K562 (cell line): ENCODE measurements around the gene DIAPH1. TPM values are rescaled to one million over a fixed set of nuclear protein-coding genes. Genes with fewer than 3 reads are reported as not detected.

Experiments used
- ATAC-seq: fragments of 200-7000 bp; cut with Tn5 transposase; 3 replicates; pipeline ENCODE4 v1.9.1; 2020; ENCODE audit warnings: moderate library complexity
- BruUV-seq: library from RNA; stranded (reverse); fragments of 400-500 nt; replicated peaks from 2 replicates; lab custom pipeline; 2021; lab: Mats Ljungman, UMichigan
- CTCF ChIA-PET: fragments of 300-600 bp; formaldehyde crosslinking; extraction: SDS; loops from one replicate; lab custom pipeline; 2021; ENCODE audit warnings: low intra/inter-chr PET ratio; lab: Yijun Ruan, JAX
- POLR2A ChIA-PET: fragments of 300-600, 350-650 bp; sonication (Branson Sonifier 250); formaldehyde crosslinking; extraction: SDS; loops from one replicate; lab custom pipeline; 2021; ENCODE audit warnings: antibody characterized with exemption, inconsistent platforms; lab: Yijun Ruan, JAX
- DNase-seq, 4 experiments: peaks; one replicate each; pipeline versions ENCODE4 v3.0.0 to v3.0.0-alpha.2; 2011 to 2018; ENCODE audit warnings: low spot score in 3 of 4, mixed read lengths in 3 of 4; ENCODE audit errors: extremely low read depth in 1 of 4
- FAIRE-seq: peaks from 2 replicates; lab custom pipeline; 2011; peaks lifted over from hg19 to GRCh38; lab: Jason Lieb, UNC
- H2AFZ ChIP-seq: 2 replicates; pipeline ENCODE4 v1.6.0; 2011; ENCODE audit warnings: low read depth, low read length, control low read depth, inconsistent platforms
- H3K27ac ChIP-seq: fragments of 200-600 bp; 3 replicates; pipeline ENCODE4 v1.8.0; 2011; ENCODE audit warnings: low read depth, mild to moderate bottlenecking, control low read depth, inconsistent platforms, low read length, moderate library complexity, mixed read lengths; ENCODE audit errors: extremely low read depth
- H3K27me3 ChIP-seq, 2 experiments: fragments of 300-600 bp in 1 of 2; 2 replicates in 1 of 2; 3 replicates in 1 of 2; pipeline versions ENCODE4 v1.6.0 to v1.8.0; 2011; ENCODE audit warnings: inconsistent platforms in 2 of 2, low read length in 2 of 2, mild to moderate bottlenecking in 1 of 2, mixed read lengths in 1 of 2, moderate library complexity in 1 of 2; ENCODE audit not compliant: control insufficient read depth in 2 of 2, insufficient read depth in 2 of 2
- H3K36me3 ChIP-seq: fragments of 300-600 bp; 3 replicates; pipeline ENCODE4 v1.8.0; 2011; ENCODE audit warnings: mild to moderate bottlenecking, low read length, inconsistent platforms; ENCODE audit not compliant: control insufficient read depth, insufficient read depth
- H3K4me1 ChIP-seq, 2 experiments: fragments of 200-600 bp in 1 of 2; replicated peaks in 1 of 2; 2 replicates in 1 of 2; 3 replicates in 1 of 2; pipeline versions ENCODE4 v1.5.1 to v1.8.0; 2011; ENCODE audit warnings: inconsistent platforms in 2 of 2, low read length in 2 of 2, mild to moderate bottlenecking in 1 of 2, mixed read lengths in 1 of 2, moderate library complexity in 1 of 2; ENCODE audit not compliant: control insufficient read depth in 2 of 2, insufficient read depth in 2 of 2
- H3K4me2 ChIP-seq: 2 replicates; pipeline ENCODE4 v1.6.1; 2011; ENCODE audit warnings: low read length, control low read depth, inconsistent platforms, mixed read lengths; ENCODE audit not compliant: insufficient read depth
- H3K4me3 ChIP-seq: fragments of 200-600 bp; sonication (generic), shearing (Covaris generic); 2 replicates; pipeline ENCODE4 v1.5.1; 2016; ENCODE audit warnings: control low read depth, inconsistent platforms
- H3K79me2 ChIP-seq: fragments of 200-600 bp; 3 replicates; pipeline ENCODE4 v1.8.0; 2011; ENCODE audit warnings: low read length, inconsistent platforms; ENCODE audit not compliant: control insufficient read depth, insufficient read depth
- H3K9ac ChIP-seq, 2 experiments: 2 replicates each; pipeline versions ENCODE4 v1.6.0 to v1.6.1; 2011; ENCODE audit warnings: low read depth in 2 of 2, low read length in 2 of 2, control low read depth in 1 of 2, inconsistent platforms in 1 of 2, mild to moderate bottlenecking in 1 of 2, mixed read lengths in 1 of 2; ENCODE audit not compliant: insufficient read depth in 1 of 2
- H3K9me1 ChIP-seq: one replicate; pipeline ENCODE4 v1.6.0; 2011; ENCODE audit warnings: inconsistent platforms, mild to moderate bottlenecking, low read length, moderate library complexity; ENCODE audit not compliant: control insufficient read depth, insufficient read depth
- H3K9me3 ChIP-seq: replicated peaks from 2 replicates; pipeline ENCODE4 v1.5.1; 2011; ENCODE audit warnings: low read depth, low read length, inconsistent platforms; ENCODE audit not compliant: control insufficient read depth, insufficient read depth
- H4K20me1 ChIP-seq: replicated peaks from 2 replicates; pipeline ENCODE4 v1.6.1; 2011; ENCODE audit warnings: low read length, inconsistent platforms, mixed read lengths; ENCODE audit not compliant: control insufficient read depth, insufficient read depth
- ARID2 ChIP-seq: fragments of 450-650 bp; IDR thresholded peaks from 2 replicates; pipeline ENCODE4 v1.6.1; 2017; ENCODE audit warnings: antibody characterized with exemption, mild to moderate bottlenecking
- HDAC3 ChIP-seq: fragments of 450-650 bp; IDR thresholded peaks from 2 replicates; pipeline ENCODE4 v1.6.1; 2018; ENCODE audit warnings: borderline replicate concordance, mild to moderate bottlenecking, moderate library complexity; ENCODE audit not compliant: partially characterized antibody
- MEIS2 ChIP-seq: fragments of 450-650 bp; IDR thresholded peaks from 2 replicates; pipeline ENCODE4 v1.6.1; 2014; ENCODE audit warnings: mild to moderate bottlenecking; ENCODE audit not compliant: partially characterized antibody
- MYC ChIP-seq, 2 experiments: fragments of 250-450 bp in 1 of 2; sonication (Bioruptor Pico) in 1 of 2; IDR thresholded peaks; 2 replicates each; pipeline versions ENCODE4 v1.5.1 to v1.6.1; 2012 to 2021; ENCODE audit warnings: low read depth in 2 of 2, borderline replicate concordance in 1 of 2, improper control_type of control experiment in 1 of 2, low read length in 1 of 2, mild to moderate bottlenecking in 1 of 2, moderate library complexity in 1 of 2
- PHF21A ChIP-seq: fragments of 450-650 bp; IDR thresholded peaks from 2 replicates; pipeline ENCODE4 v1.6.1; 2017; ENCODE audit warnings: low read depth, borderline replicate concordance
- SMARCE1 ChIP-seq: fragments of 450-650 bp; IDR thresholded peaks from 2 replicates; pipeline ENCODE4 v1.7.1; 2016; ENCODE audit warnings: mild to moderate bottlenecking
- TCF7 ChIP-seq: sonication (generic); IDR thresholded peaks from 2 replicates; pipeline ENCODE4 v1.6.1; 2016; ENCODE audit warnings: antibody characterized with exemption, borderline replicate concordance
- WGBS: fragments of 100-300 bp; shearing (Covaris generic); methylation state at CpG from one replicate; pipeline ENCODE4 v1.1.6; 2016; ENCODE audit warnings: low coverage, mixed read lengths; ENCODE audit not compliant: insufficient coverage; ENCODE audit errors: missing lambda C conversion rate; 5-methylcytosine and 5-hydroxymethylcytosine counted together
- in situ Hi-C: fragments of 300-500 bp; cut with MboI; formaldehyde crosslinking; loops from 4 replicates; pipeline ENCODE4 v1.15.0; 2018; ENCODE audit warnings: inconsistent platforms, mixed read lengths
- intact Hi-C: fragments of 100-400 bp; cut with micrococcal nuclease; formaldehyde crosslinking; loops from 2 replicates; pipeline ENCODE4 v1.14.2; 2022
- polyA plus RNA-seq, 8 experiments: library from polyadenylated mRNA; depleted of rRNA in 4 of 8; stranded (reverse) in 5 of 8; unstranded in 3 of 8; fragments of >200 nt; fragmentation: Nextera tagmentation in 2 of 8; fragmentation: Illumina TruSeq in 1 of 8; extraction: Ambion mirVana in 2 of 8; extraction: Trizol in 1 of 8; gene quantifications; 2 replicates each; pipeline versions ENCODE4 v1.2.1 to v1.2.3, GENCODE V29; 2011 to 2014; ENCODE audit warnings: inconsistent platforms in 1 of 8, missing spikeins in 1 of 8
- total RNA-seq, 7 experiments: library from RNA; depleted of rRNA in 6 of 7; stranded (reverse); fragments of >200 nt in 6 of 7; fragmentation: Illumina TruSeq in 2 of 7; extraction: Trizol in 2 of 7; gene quantifications; 2 replicates each; pipeline versions ENCODE4 v1.2.1 to v1.2.3, GENCODE V29; 2011 to 2021; ENCODE audit warnings: low replicate concordance in 1 of 7
- TF ChIP-seq, protein P1 (sequence below), 2 experiments: fragments of 450-650 bp in 1 of 2; sonication (generic) in 1 of 2; formaldehyde crosslinking in 1 of 2; IDR thresholded peaks in 1 of 2; conservative IDR thresholded peaks in 1 of 2; 2 replicates each; pipeline versions ENCODE4 v1.6.1 to v1.8.1; 2016 to 2023; ENCODE audit warnings: mild to moderate bottlenecking in 2 of 2, moderate library complexity in 2 of 2, inconsistent platforms in 1 of 2, missing genetic modification reagents in 1 of 2
- TF ChIP-seq, protein P2 (sequence below), 2 experiments: fragments of 450-650 bp; IDR thresholded peaks; 2 replicates each; pipeline ENCODE4 v1.6.1; 2018; ENCODE audit warnings: mild to moderate bottlenecking in 2 of 2, low read depth in 1 of 2; ENCODE audit not compliant: partially characterized antibody in 2 of 2
- TF ChIP-seq, protein P3 (sequence below), 2 experiments: fragments of 150-350 bp in 1 of 2; IDR thresholded peaks; 2 replicates each; pipeline ENCODE4 v1.6.1; 2012 to 2016; ENCODE audit warnings: low read depth in 2 of 2, low read length in 2 of 2, mild to moderate bottlenecking in 1 of 2, moderate library complexity in 1 of 2

DIAPH1 gene
- total and polyA plus RNA-seq, 9 of the 15 experiments (the other 6 are each of a cell fraction or from before 2014, with no cell fraction given), result 60.8 to 328 (median 97.8) TPM

GRCh38 chr5:141547921-141548320 lies 70.9 kb downstream of the DIAPH1 start:
- POLR2A ChIA-PET, result no interaction called here
- ATAC-seq (no peak), FAIRE-seq (no peak), DNase-seq (no peak)
- H3K36me3 ChIP-seq, result peaks cover 87% of the 10 kb centered on the region
- CTCF ChIA-PET, result no interaction called here
- no peaks in the 10 kb centered on the region for H4K20me1 ChIP-seq
- peaks cover 6% of the 10 kb centered on the region; the same call in 1 of the 2 replicates for H3K9me3 ChIP-seq
- in situ Hi-C loops (no loop called here), intact Hi-C loops (no loop called here)
- H3K27me3 ChIP-seq, result no peaks in the 10 kb centered on the region
- no peak overlapping the region for H2AFZ ChIP-seq
- no peak overlapping the region for H3K27ac ChIP-seq
- BruUV-seq, result no TSS peak
- no peak overlapping the region for H3K4me3 ChIP-seq
- H3K9ac ChIP-seq, result no peak overlapping the region
- WGBS, result 98% methylated on average over 5 of the region's 5 CpGs
- H3K9me1 ChIP-seq, result no peaks in the 10 kb centered on the region
- H3K4me2 ChIP-seq, result no peak overlapping the region
- H3K79me2 ChIP-seq, result peaks cover 46% of the 10 kb centered on the region
- H3K4me1 ChIP-seq, result no peaks in the 10 kb centered on the region; a peak in 2 of 5 replicates
- TF ChIP-seq, protein P1, sequence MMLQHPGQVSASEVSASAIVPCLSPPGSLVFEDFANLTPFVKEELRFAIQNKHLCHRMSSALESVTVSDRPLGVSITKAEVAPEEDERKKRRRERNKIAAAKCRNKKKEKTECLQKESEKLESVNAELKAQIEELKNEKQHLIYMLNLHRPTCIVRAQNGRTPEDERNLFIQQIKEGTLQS (IDR thresholded peaks at IDR 0.05), result no peak
- TF ChIP-seq, protein P1 (CRISPR knock-in tag; conservative IDR thresholded peaks at IDR 0.05), result no peak
- TF ChIP-seq PHF21A (no peak), MEIS2 (no peak), MYC (IDR thresholded peaks at IDR 0.05; ENCODE audit: low read depth, low read length) (no peak), MYC (CRISPR knock-in tag; IDR thresholded peaks at IDR 0.05; ENCODE audit: borderline replicate concordance, low read depth) (no peak), HDAC3 (no peak), SMARCE1 (no peak), ARID2 (no peak), TCF7 (no peak)
- TF ChIP-seq, protein P2, sequence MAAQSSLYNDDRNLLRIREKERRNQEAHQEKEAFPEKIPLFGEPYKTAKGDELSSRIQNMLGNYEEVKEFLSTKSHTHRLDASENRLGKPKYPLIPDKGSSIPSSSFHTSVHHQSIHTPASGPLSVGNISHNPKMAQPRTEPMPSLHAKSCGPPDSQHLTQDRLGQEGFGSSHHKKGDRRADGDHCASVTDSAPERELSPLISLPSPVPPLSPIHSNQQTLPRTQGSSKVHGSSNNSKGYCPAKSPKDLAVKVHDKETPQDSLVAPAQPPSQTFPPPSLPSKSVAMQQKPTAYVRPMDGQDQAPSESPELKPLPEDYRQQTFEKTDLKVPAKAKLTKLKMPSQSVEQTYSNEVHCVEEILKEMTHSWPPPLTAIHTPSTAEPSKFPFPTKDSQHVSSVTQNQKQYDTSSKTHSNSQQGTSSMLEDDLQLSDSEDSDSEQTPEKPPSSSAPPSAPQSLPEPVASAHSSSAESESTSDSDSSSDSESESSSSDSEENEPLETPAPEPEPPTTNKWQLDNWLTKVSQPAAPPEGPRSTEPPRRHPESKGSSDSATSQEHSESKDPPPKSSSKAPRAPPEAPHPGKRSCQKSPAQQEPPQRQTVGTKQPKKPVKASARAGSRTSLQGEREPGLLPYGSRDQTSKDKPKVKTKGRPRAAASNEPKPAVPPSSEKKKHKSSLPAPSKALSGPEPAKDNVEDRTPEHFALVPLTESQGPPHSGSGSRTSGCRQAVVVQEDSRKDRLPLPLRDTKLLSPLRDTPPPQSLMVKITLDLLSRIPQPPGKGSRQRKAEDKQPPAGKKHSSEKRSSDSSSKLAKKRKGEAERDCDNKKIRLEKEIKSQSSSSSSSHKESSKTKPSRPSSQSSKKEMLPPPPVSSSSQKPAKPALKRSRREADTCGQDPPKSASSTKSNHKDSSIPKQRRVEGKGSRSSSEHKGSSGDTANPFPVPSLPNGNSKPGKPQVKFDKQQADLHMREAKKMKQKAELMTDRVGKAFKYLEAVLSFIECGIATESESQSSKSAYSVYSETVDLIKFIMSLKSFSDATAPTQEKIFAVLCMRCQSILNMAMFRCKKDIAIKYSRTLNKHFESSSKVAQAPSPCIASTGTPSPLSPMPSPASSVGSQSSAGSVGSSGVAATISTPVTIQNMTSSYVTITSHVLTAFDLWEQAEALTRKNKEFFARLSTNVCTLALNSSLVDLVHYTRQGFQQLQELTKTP (IDR thresholded peaks at IDR 0.05; ENCODE audit: low read depth in 1 of 2, partially characterized antibody in 2 of 2), result no peak
- TF ChIP-seq, protein P3, sequence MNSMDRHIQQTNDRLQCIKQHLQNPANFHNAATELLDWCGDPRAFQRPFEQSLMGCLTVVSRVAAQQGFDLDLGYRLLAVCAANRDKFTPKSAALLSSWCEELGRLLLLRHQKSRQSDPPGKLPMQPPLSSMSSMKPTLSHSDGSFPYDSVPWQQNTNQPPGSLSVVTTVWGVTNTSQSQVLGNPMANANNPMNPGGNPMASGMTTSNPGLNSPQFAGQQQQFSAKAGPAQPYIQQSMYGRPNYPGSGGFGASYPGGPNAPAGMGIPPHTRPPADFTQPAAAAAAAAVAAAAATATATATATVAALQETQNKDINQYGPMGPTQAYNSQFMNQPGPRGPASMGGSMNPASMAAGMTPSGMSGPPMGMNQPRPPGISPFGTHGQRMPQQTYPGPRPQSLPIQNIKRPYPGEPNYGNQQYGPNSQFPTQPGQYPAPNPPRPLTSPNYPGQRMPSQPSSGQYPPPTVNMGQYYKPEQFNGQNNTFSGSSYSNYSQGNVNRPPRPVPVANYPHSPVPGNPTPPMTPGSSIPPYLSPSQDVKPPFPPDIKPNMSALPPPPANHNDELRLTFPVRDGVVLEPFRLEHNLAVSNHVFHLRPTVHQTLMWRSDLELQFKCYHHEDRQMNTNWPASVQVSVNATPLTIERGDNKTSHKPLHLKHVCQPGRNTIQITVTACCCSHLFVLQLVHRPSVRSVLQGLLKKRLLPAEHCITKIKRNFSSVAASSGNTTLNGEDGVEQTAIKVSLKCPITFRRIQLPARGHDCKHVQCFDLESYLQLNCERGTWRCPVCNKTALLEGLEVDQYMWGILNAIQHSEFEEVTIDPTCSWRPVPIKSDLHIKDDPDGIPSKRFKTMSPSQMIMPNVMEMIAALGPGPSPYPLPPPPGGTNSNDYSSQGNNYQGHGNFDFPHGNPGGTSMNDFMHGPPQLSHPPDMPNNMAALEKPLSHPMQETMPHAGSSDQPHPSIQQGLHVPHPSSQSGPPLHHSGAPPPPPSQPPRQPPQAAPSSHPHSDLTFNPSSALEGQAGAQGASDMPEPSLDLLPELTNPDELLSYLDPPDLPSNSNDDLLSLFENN (IDR thresholded peaks at IDR 0.05; ENCODE audit: low read depth in 2 of 2, low read length in 2 of 2), result no peak
